NCI-H510A (cell line): ENCODE data around the gene FRMD3.

Source experiments
- DNase-seq: peaks from one replicate; lab custom pipeline; 2025; lab: John Stamatoyannopoulos, UW

The FRMD3 gene

DNA sequence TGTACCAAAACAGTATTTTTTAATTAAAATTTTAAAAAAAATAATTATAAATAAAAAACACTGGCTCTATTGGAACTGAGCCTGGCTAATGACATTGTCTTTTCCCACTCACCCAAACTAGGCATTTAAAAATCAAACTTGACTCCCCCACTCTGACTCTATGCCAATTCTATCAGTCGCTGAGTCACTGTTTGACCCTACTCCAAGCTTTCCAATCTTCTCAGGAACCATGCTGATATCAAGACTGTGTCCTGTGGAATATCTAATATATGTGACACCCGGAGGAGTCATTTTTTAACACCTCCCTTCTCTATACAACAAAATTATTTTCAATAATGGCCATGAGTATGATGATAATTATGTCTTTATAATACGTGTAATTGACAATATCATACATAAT lies 303.7 kb downstream of the FRMD3 start:
- DNase-seq, result no peak

DNA sequence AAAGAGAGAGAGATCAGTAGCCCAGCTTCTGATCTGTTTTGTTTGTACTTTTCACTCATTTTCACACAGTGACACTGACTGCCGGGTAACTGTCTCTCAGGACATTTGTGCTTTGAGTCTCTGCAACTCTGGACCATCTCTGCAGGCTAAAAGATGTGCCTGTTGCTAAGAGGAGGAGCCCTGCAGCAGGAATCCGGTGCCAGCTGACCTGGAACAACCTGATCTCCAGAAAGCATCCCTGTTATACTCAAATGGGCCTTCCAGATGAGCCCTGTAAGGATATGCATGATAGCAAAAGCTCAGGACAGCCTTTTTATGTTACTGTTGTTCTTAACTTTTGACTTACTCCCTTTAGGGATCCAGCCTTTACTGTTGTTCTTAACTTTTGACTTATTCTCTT lies 304.6 kb downstream of the FRMD3 start:
- DNase-seq, result no peak

DNA sequence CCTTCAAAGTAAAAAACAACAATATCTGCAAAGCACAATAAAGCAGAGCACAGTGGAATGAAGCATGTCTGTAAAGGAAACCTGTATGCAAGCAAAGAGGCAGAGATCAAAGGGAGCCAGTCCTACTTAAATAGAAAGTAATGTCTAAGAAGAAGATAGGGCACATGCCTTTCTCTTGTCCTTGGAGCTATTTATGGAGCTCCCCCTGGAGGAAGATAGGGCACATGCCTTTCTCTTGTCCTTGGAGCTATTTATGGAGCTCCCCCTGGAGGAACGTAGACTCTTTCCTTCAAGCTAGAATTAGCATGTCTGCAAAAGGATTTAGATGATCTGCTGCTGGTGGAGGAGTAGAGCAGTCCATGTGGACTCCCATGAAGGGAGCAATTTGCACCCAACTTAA lies 307.2 kb downstream of the FRMD3 start:
- no peak for DNase-seq

DNA sequence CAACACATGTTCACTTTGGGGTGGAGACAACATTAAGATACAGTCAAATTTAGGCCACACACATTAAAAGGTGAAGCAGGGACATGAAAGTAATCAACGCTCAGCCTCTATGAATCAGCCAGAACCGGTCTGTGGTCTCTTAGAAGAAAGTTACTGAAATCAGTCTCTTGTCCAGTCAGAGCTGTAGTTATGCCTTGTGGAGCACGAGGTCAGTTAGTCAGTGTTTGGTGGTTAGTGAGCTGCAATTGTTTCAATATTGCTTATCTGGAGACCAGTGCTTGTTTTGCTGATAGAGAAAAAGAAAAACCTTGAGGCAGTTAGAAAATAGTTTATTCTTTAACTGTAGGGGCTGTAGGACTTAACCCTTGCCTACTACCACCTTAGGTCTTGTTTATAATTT lies 317.5 kb downstream of the FRMD3 start:
- DNase-seq, result no peak

DNA sequence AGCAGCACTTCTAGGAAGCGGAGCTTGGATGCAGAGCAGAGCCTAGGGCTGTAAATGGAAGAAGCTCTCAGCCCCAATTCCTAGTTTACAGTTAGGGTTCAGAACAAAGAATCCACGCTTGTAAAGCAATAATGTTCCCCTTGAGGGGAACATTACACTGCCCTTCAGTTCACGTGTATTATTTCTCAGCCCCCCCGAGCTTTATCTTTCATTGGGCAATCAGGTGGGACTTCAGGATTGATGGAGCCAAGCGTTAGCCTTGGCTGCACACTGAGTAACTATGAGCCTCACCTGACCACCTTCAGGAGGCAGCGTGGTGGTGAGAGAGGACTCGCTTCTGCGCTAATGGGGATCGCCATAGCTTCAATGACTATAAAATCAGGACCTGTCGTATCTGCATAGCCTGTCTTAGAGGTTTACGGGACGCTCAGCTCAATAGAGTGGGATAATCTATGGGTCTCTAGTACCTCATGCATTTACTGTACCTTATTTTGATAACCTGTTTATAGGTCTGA lies 318.2 kb downstream of the FRMD3 start:
- no peak for DNase-seq

DNA sequence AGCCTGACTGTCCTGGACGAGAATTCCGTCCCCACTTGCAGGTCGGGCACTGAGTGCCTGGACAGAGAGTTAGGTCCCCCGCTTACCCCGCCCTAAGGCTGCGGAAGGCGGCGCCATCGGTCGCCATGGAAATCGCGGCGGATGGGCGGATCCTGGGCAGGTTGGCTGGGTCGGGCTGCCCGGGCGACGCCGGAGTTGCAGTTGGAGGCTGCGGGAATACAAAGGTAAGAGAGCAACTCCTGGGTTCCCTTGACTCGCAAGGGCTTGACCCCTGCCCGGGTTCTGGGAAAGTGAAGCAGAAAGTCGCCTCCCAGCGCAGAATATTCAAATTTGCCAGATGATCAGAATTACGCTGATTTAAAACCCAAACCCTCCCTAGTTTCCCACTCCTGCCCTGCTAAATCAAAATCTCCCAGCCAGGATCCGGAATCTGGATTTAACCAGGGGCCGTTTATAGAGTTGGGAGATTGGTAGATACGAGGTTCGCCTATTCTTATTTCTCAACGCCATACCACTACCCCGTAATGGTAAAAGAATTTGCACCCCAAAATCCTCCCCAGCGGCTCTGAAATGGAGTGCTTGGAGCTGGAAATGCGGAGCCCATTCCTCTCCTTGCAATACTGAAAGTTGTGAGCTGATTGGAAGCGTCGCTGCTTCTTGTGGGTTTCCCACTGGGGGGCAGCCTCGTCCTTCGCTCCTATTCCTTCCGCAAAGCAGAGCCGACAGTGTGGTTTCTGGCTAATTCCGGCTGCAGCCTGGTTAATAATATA lies 318.9 kb downstream of the FRMD3 start:
- DNase-seq, result peak; percentile 87

DNA sequence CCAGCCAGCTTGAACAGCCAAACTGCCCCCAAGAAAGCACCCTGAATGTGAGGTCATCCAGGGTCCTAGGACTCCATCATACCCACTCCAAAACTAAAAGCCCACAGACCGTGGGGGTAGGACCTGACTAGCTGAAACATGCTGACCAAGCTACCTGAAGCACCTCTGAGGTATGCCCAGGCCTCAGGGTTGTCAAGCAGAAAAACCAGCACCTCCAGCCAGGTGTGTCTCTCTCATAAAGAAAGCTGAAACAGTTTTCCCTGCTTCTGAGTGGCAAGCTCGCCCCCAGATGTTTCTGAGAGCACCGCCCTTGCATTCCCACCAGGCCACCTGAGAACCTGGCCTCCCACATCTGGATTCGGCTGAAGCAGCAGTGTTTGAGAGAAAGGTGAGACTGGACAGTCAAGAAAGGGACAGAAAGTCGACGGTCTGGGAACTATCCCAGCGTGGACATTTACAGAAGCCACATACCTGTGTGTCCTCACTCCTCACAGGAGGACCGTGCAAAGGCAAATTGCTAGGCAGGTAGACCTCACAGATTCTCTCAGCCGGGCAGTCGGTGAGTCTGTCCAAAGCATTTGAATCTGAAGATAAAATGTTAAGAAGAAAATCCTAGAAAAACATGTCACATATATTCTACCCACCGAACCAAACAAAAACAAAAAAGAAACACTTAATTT lies 319.6 kb downstream of the FRMD3 start:
- no peak for DNase-seq

DNA sequence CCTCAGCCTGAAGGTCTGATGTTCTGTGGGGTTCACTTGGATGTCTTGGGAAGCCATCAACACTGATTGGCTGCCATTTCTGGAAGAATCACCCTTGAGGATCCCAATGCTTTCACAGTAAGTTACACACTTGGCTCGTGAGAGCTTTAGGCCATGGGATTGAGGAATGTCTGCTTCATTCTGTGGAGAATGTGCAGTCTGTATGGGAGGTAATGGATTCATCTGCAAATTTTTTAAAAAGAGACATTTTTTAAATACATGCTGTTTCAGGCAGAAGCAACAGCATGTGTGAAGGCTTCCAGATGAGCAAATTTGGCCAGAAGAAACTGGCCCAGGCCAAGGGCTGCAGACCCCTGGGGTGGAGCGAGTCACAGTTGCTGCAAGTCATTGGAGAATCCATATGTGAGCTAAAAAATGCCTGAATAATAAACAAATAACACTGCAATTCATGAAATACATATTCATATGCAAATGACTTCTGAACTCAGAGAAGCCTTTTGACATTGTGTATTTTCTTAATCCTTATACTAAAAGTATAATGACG lies 328.9 kb downstream of the FRMD3 start:
- DNase-seq, result no peak

DNA sequence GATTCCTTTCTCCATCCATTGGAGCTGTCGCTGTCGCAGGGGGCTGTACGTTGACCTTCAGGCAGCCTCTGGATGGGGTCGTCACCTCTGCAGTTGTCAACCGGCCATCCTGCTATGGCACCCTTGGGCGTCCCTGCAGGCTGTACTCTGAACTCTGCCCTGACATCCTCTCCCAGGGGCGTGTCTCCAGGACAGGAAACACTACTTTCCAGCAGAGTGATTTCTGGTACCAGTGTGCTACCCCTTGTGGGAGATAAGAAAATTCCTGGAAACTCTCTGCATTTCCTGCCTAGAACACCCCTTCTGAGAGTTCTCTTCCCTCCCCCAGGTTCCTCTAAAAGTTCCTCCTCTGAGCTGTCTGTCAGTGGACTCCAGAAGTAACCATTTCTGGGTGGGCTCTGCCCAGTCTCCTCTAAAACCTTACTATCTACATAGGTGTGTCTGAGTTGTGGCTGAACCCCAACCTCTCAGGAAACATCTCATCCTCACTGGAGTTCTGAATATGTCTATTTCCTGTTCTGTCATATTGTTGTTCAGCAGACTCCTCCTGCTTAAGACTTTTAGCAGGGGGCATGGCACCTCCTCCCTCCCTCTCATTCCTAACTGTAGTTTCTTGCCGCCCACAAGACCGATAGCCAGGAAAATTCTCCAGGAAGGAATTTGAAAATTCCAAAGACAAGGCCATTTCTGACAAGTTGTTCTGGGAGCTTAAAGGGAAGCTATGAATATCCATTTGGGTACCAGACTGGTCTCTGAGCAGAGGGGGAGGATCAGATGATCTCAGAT lies 329.9 kb downstream of the FRMD3 start:
- no peak for DNase-seq

DNA sequence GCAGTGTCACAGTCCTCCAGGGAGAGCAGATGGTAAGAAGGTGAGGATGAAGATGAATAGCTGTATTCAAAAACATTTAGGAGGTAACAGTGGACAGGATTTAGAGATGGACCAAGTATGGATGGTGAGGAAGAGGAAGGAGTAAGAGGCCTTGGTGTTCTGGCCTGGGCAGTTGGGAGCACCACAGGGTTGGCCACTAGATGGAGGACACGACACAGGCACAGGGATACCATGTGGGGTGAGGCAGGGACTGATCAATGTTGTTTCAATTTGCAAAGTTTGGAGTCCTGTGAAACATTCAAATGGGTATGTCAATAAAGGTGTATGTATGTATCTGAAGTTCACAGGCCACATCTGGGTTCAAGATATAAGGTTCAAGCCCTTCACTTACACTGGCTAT lies 334.2 kb downstream of the FRMD3 start:
- DNase-seq, result no peak

DNA sequence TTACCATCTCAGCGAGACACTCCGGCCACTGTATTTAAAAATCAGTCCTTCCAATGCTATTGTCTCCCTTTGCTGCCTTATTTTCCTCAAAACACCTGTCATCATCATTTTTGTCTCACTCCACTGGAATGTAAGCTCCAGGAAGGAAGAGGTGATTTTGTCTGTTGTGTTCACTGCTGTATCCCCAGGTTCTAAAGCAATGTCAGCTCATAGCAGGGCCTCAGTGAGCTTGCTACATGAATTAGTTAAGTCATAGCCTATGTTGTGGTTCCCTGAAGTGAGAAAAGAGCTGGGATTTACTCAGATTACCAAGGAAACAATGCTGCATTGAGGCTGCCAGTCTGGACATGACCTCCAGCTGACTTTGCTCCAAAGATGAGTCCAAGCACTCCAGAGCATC lies 337.7 kb downstream of the FRMD3 start:
- DNase-seq, result no peak

DNA sequence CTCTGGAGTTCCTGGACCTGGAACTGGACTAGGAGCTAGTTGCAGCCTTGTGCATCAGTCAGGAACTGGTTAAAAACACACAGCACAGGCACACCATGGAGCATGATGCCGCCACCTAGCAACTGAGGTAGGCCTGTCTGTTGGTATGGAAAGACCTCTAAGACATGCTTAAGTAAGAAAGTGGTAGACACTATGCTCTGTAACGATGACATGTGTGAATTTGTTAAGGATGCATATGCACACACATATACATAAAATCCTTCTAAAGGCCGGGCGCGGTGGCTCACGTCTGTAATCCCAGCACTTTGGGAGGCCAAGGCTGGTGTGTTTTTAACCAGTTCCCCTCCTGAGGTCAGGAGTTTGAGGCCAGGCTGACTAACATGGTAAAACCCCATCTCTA lies 338.4 kb downstream of the FRMD3 start:
- no peak for DNase-seq

DNA sequence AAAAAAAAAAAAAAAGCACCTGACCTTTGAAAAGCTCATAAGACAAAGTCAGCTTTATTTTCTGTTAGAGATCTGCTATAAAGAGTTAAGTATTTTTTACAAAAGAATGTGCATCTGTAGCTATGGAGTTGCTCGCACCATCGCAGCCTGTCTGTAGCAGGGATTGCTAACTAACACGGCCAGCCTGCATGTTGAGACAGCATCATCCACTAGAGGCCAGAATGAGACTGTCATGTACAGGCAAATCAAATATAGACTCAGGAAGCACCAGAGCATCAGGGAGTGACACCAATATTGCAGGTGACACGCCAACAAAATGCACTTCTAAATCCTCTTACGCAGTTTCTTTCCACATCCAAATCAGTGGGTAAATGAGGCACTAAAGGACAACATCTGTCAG lies 339.0 kb downstream of the FRMD3 start:
- peak; percentile 14 for DNase-seq

DNA sequence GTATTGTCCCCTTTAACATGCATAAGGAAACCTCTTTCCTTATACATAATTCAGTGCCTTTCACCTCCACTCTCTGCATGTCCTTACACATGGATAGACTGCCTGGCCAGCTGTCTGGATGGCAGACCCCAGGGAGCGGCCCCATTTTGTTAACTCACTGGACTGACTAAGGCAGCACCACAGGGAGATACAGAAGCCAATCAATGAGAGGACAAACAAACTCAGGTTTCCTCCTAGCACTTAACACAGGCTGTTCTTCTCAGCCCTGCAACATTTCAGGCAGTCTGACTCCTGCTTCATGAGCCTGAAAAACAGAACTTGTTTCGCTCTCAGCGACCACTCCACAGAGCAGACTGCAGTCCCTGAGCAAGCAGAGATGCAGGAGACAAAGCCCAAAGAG lies 339.8 kb downstream of the FRMD3 start:
- DNase-seq, result no peak

DNA sequence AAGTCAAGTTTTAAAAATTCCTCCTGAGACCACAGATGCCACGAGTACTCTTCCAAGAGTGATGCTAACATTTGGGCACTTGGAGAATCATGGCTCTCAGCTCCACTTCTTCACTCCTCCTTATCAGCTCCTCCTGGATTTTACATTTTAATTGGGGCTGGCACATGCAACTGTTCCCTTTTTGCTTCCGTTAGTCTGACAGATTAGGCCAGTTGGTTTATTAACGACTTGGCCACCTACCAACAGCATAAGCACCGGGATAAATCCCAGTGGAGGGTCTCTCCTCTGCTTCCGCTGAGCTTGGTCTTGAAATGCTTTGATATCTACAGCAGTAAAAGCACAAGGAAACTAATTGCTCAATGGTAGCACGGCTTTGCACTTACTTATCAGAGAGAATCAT lies 340.6 kb downstream of the FRMD3 start:
- DNase-seq, result no peak

DNA sequence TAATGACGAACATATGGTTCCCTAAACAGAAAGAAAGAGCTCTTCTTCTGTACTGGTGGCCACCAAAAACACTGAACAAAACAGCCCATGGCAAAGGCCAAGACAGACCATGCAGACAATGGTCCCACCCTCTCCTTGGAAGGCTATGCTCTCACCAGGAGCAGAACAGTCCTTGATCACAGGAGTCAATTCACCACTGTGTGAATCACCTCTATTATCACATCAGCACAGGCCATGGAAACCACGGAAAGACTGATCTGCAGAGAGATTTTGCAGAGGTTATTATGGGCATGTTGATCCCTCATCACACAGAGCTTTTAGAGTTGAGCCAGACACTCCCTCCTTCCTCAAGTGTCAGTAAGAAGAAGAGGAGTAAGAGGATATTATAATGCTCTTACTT lies 341.3 kb downstream of the FRMD3 start:
- no peak for DNase-seq
